Neural progenitor cell (in vitro differentiated cells): ENCODE results near the gene RNF144A. TPM values are rescaled to one million over a fixed set of nuclear protein-coding genes. Genes with fewer than 3 reads are reported as not detected.

Experiments used
- DNase-seq: peaks from one replicate; pipeline ENCODE4 v3.0.0-alpha.2; 2016; ENCODE audit warnings: low spot score
- H2AFZ ChIP-seq: fragments of 200-600 bp; sonication (generic); replicated peaks from 2 replicates; pipeline ENCODE4 v1.6.1; 2016; ENCODE audit warnings: antibody characterized with exemption
- H3F3A ChIP-seq: fragments of 200-600 bp; sonication (generic); 2 replicates; pipeline ENCODE4 v1.6.1; 2016; ENCODE audit warnings: antibody characterized with exemption, low read depth
- H3K27ac ChIP-seq: fragments of 200-600 bp; sonication (generic); 2 replicates; pipeline ENCODE4 v1.5.1; 2016; ENCODE audit warnings: mild to moderate bottlenecking
- H3K27me3 ChIP-seq: fragments of 200-600 bp; sonication (generic); 2 replicates; pipeline ENCODE4 v1.6.1; 2016; ENCODE audit warnings: mild to moderate bottlenecking, moderate library complexity
- H3K36me3 ChIP-seq: fragments of 200-600 bp; sonication (generic); 2 replicates; pipeline ENCODE4 v1.5.1; 2016
- H3K4me1 ChIP-seq: fragments of 200-600 bp; sonication (generic); 2 replicates; pipeline ENCODE4 v1.6.1; 2016; ENCODE audit warnings: mixed run types
- H3K4me2 ChIP-seq: fragments of 200-600 bp; sonication (generic); 2 replicates; pipeline ENCODE4 v1.6.1; 2016
- H3K4me3 ChIP-seq: fragments of 200-600 bp; sonication (generic); 2 replicates; pipeline ENCODE4 v1.5.1; 2016
- H3K79me2 ChIP-seq: fragments of 200-600 bp; sonication (generic); 2 replicates; pipeline ENCODE4 v1.6.1; 2016; ENCODE audit warnings: low read depth
- H3K9ac ChIP-seq: fragments of 200-600 bp; sonication (generic); 2 replicates; pipeline ENCODE4 v1.6.1; 2016
- H3K9me3 ChIP-seq: fragments of 200-600 bp; sonication (generic); 2 replicates; pipeline ENCODE4 v1.5.1; 2016; ENCODE audit warnings: low read depth
- H4K20me1 ChIP-seq: fragments of 200-600 bp; sonication (generic); 2 replicates; pipeline ENCODE4 v1.6.1; 2016; ENCODE audit warnings: low read depth
- H3K27ac Mint-ChIP-seq: 3 replicates; pipeline ENCODE4 v1.8.0; 2021; ENCODE audit warnings: mixed read lengths
- H3K27me3 Mint-ChIP-seq: 2 replicates; pipeline ENCODE4 v1.8.0; 2022; ENCODE audit warnings: low read depth, mild to moderate bottlenecking, inconsistent platforms, moderate library complexity, mixed read lengths; ENCODE audit not compliant: insufficient read depth
- H3K36me3 Mint-ChIP-seq: 3 replicates; pipeline ENCODE4 v1.8.0; 2021; ENCODE audit warnings: mixed read lengths
- H3K4me1 Mint-ChIP-seq: 3 replicates; pipeline ENCODE4 v1.8.0; 2021; ENCODE audit warnings: mixed read lengths
- H3K4me3 Mint-ChIP-seq: 3 replicates; pipeline ENCODE4 v1.8.0; 2021; ENCODE audit warnings: mild to moderate bottlenecking, moderate library complexity, mixed read lengths
- H3K9me3 Mint-ChIP-seq: 3 replicates; pipeline ENCODE4 v1.8.0; 2020; ENCODE audit warnings: mixed read lengths
- CTCF ChIP-seq: fragments of 200-600 bp; sonication (generic); IDR thresholded peaks from 2 replicates; pipeline ENCODE4 v1.5.1; 2017; ENCODE audit warnings: antibody characterized with exemption, mild to moderate bottlenecking
- EZH2 ChIP-seq: fragments of 200-600 bp; sonication (generic); IDR thresholded peaks from 2 replicates; pipeline ENCODE4 v1.6.1; 2017; ENCODE audit warnings: antibody characterized with exemption, mild to moderate bottlenecking, moderate library complexity
- EZH2phosphoT487 ChIP-seq: fragments of 200-600 bp; sonication (generic); IDR thresholded peaks from 2 replicates; pipeline ENCODE4 v1.6.1; 2017; ENCODE audit warnings: antibody characterized with exemption
- total RNA-seq: library from RNA; depleted of rRNA; stranded (reverse); fragments of >200 nt; gene quantifications from 2 replicates; pipeline ENCODE4 v1.2.3, GENCODE V29; 2015; ENCODE audit warnings: low replicate concordance

Gene RNF144A
- total RNA-seq, 1 donor from 2014 or later = 32.0 TPM

GRCh38 chr2:6880200-6880733, 36.9 kb upstream of the RNF144A start:
- H3K27me3 Mint-ChIP-seq = peaks cover 2% of the 10 kb centered on the region
- Histone ChIP-seq H3K4me3 (no peak overlapping the region), H3K9ac (no peak overlapping the region), H3K4me1 (no peaks in the 10 kb centered on the region), H4K20me1 (no peaks in the 10 kb centered on the region), H3F3A (no peaks in the 10 kb centered on the region), H3K79me2 (no peaks in the 10 kb centered on the region), H3K36me3 (no peaks in the 10 kb centered on the region), H3K4me2 (no peak overlapping the region), H3K27ac (no peak overlapping the region), H3K9me3 (no peaks in the 10 kb centered on the region), H3K27me3 (no peaks in the 10 kb centered on the region), H2AFZ (no peak overlapping the region)
- H3K9me3 Mint-ChIP-seq = peaks cover 9% of the 10 kb centered on the region
- H3K4me3 Mint-ChIP-seq = no peak overlapping the region
- no peak for DNase-seq
- H3K36me3 Mint-ChIP-seq = no peaks in the 10 kb centered on the region
- H3K27ac Mint-ChIP-seq = no peak overlapping the region
- TF ChIP-seq EZH2 (no peak), EZH2phosphoT487 (no peak), CTCF (no peak)
- no peaks in the 10 kb centered on the region for H3K4me1 Mint-ChIP-seq

DNA sequence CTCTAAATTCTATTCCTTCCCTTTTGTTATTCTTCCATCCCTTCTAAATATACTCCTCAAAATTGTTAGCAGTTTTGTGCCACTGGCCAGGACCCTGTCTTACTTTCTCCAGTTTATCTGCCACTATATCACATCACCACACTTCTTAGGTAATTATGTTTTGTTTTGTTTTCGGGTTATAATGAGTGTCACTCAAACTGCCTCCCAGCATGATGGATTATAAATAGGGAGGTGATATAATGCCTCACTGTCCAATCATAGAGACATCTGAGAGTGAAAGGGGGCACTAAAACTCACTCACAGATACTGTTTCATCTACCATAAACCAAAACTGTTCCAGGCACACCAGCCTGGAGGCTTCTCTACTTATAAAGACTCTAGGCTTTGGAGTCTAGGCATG, 36.2 kb upstream of the RNF144A start:
- Histone ChIP-seq H3K27me3 (no peaks in the 10 kb centered on the region), H3K79me2 (no peaks in the 10 kb centered on the region), H3K4me2 (no peak overlapping the region), H3K4me1 (no peaks in the 10 kb centered on the region), H2AFZ (no peak overlapping the region), H3K4me3 (no peak overlapping the region), H3F3A (no peaks in the 10 kb centered on the region), H3K9ac (no peak overlapping the region), H3K27ac (no peak overlapping the region), H3K9me3 (no peaks in the 10 kb centered on the region), H3K36me3 (no peaks in the 10 kb centered on the region), H4K20me1 (no peaks in the 10 kb centered on the region)
- H3K9me3 Mint-ChIP-seq = peaks cover 9% of the 10 kb centered on the region
- H3K4me1 Mint-ChIP-seq = no peaks in the 10 kb centered on the region
- H3K27me3 Mint-ChIP-seq = peaks cover 2% of the 10 kb centered on the region
- no peak for DNase-seq
- TF ChIP-seq CTCF = no peak
- TF ChIP-seq EZH2phosphoT487 = no peak
- no peak for TF ChIP-seq EZH2
- no peak overlapping the region for H3K27ac Mint-ChIP-seq
- no peak overlapping the region for H3K4me3 Mint-ChIP-seq
- no peaks in the 10 kb centered on the region for H3K36me3 Mint-ChIP-seq

GRCh38 chr2:6881516-6881915, 35.7 kb upstream of the RNF144A start:
- Mint-ChIP-seq H3K36me3 (no peaks in the 10 kb centered on the region), H3K27ac (no peak overlapping the region)
- no peak overlapping the region for H3K27ac ChIP-seq

More at GRCh38 chr2:6881516-6881915, 35.7 kb upstream of the RNF144A start:
- no peaks in the 10 kb centered on the region for H3K79me2 ChIP-seq
- no peak overlapping the region for H3K4me3 ChIP-seq
- Mint-ChIP-seq H3K9me3 (peaks cover 9% of the 10 kb centered on the region), H3K4me1 (no peaks in the 10 kb centered on the region), H3K4me3 (no peak overlapping the region), H3K27me3 (peaks cover 2% of the 10 kb centered on the region)
- H3K4me2 ChIP-seq = no peak overlapping the region
- no peaks in the 10 kb centered on the region for H3F3A ChIP-seq
- TF ChIP-seq EZH2phosphoT487 = no peak
- TF ChIP-seq EZH2 = no peak
- no peak for TF ChIP-seq CTCF
- DNase-seq = no peak
- H2AFZ ChIP-seq = no peak overlapping the region
- H3K4me1 ChIP-seq = no peaks in the 10 kb centered on the region
- no peak overlapping the region for H3K9ac ChIP-seq
- H3K27me3 ChIP-seq = no peaks in the 10 kb centered on the region
- H4K20me1 ChIP-seq = no peaks in the 10 kb centered on the region
- no peaks in the 10 kb centered on the region for H3K36me3 ChIP-seq
- no peaks in the 10 kb centered on the region for H3K9me3 ChIP-seq
